ENCODE measurements around the gene ALDH3A2.

DNA sequence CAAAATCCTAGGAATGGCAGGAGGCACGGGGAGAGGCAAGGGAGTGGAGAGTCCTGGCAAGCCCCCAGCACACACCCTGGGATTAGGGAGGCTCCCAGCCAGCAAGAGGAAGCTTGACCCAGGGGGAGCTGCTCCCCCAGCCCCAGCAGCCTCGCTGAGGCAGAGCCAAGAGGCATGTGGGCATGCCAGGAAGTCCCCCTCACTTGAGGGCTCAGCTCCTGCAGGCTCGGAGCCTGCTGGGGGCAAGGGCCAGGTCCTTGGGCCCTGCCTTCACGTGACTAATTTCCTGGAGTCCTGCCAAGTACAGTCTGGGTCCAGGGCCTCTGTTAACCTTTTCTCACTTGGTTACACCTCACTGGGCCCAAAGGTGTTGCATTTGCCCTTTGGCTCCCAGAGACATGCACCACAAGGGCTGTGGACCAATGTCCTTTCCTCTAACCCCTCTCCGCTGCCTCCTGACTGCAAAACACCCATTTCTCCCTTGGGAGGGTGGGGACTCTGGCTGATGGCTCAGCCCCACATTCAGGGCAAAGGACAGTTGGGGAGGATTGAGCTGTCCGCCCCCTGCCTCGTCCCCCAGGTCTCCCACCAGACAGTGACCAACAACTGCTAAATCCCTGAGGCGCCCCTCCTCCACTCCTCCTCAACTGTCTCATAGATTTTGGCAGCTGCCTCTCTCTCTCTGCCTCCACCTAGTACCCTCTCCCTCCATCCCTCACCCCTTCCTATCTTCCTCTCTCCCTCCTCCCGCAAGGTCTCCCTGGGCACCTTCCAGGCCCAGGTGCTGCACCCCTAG lies 72.3 kb downstream of the ALDH3A2 start:
- TF ChIP-seq, protein P1, sequence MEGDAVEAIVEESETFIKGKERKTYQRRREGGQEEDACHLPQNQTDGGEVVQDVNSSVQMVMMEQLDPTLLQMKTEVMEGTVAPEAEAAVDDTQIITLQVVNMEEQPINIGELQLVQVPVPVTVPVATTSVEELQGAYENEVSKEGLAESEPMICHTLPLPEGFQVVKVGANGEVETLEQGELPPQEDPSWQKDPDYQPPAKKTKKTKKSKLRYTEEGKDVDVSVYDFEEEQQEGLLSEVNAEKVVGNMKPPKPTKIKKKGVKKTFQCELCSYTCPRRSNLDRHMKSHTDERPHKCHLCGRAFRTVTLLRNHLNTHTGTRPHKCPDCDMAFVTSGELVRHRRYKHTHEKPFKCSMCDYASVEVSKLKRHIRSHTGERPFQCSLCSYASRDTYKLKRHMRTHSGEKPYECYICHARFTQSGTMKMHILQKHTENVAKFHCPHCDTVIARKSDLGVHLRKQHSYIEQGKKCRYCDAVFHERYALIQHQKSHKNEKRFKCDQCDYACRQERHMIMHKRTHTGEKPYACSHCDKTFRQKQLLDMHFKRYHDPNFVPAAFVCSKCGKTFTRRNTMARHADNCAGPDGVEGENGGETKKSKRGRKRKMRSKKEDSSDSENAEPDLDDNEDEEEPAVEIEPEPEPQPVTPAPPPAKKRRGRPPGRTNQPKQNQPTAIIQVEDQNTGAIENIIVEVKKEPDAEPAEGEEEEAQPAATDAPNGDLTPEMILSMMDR (IDR thresholded peaks at IDR 0.05; ENCODE audit: poor library complexity) = no peak
- no peak for TF ChIP-seq EZH2phosphoT487 (IDR thresholded peaks at IDR 0.05; ENCODE audit: low read depth, severe bottlenecking, unreplicated experiment)
- no peak for TF ChIP-seq EZH2 (IDR thresholded peaks at IDR 0.05; ENCODE audit: borderline replicate concordance)

Data from hepatocyte (in vitro differentiated cells).